Measurements from ENCODE around the gene ZNF638. TPM values are rescaled to one million over a fixed set of nuclear protein-coding genes. Genes with fewer than 3 reads are reported as not detected.

The ZNF638 gene
- total and polyA plus RNA-seq, 2 of the 4 experiments (the other 2 are of a cell fraction) = 46.4 to 129 TPM

DNA sequence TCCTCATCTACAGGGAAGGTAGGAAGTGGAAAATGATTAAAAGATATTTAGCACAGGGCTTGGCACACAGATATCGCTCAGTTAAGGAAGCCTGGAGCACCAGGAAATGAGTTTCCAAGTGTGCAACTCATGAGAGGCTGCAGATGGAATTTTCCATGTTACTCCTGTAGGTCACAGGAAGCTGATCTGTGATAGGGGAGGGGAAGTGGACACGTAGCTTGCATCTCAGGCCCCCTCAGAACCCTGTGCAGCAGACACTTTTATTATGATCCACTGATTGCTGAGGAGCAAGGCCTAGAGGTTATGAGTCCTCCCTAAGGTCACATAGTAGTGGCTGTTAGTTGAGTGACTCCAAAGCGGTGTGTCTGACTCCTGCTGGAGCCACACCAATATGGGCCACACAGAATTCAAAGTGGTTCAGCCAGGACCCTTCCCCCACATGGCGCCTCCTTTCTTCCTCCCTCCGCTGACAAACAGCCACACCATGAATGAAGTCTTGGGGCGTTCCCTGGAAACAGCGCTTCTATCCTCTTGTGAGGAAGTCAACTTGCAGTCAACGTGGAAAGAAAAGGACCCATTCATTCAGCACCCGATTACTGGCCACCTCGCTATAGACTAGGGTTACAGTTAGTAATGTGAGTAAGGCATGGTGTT is 143.3 kb downstream of the ZNF638 start:
- DNase-seq (no peak), ATAC-seq (ENCODE audit: low read depth) (no peak)
- CTCF ChIA-PET = no interaction called here

More for the DNA sequence above, 143.3 kb downstream of the ZNF638 start:
- Histone ChIP-seq H3K18ac (ENCODE audit: low read depth, low read length) (no peak overlapping the region), H2BK5ac (ENCODE audit: low read depth, low read length, poor library complexity, severe bottlenecking) (no peak overlapping the region), H4K20me1 (ENCODE audit: insufficient read depth, low read length) (no peaks in the 10 kb centered on the region), H2AK5ac (ENCODE audit: low read depth, low read length) (no peak overlapping the region), H4K5ac (ENCODE audit: low read depth, low read length) (no peak overlapping the region), H3K4me2 (ENCODE audit: low read depth, low read length) (no peak overlapping the region), H3K9me3 (ENCODE audit: control insufficient read depth, insufficient read depth, low read length) (no peaks in the 10 kb centered on the region), H3K4me1 (ENCODE audit: control insufficient read depth, insufficient read depth, low read length) (no peaks in the 10 kb centered on the region), H3K27ac (ENCODE audit: insufficient read depth, low read length) (no peak overlapping the region), H4K8ac (ENCODE audit: low read depth in 2 of 2, low read length in 2 of 2) (no peak overlapping the region), H2AFZ (replicated peaks; ENCODE audit: low read length, poor library complexity) (no peak overlapping the region), H4K91ac (ENCODE audit: insufficient read depth, low read depth, low read length) (no peak overlapping the region), H3K4ac (ENCODE audit: low read depth, low read length) (no peak overlapping the region), H3K9ac (ENCODE audit: low read depth, low read length) (no peak overlapping the region), H3K27me3 (ENCODE audit: control insufficient read depth, insufficient read depth, low read length) (peaks cover 26% of the 10 kb centered on the region), H3K56ac (ENCODE audit: extremely low read depth, insufficient read depth, low read length) (no peak overlapping the region), H2BK120ac (ENCODE audit: low read depth, low read length) (no peak overlapping the region), H3K23ac (ENCODE audit: low read depth, low read length) (no peak overlapping the region), H2AK9ac (replicated peaks; ENCODE audit: low read depth, low read length, poor library complexity) (no peak overlapping the region), H3K14ac (replicated peaks; ENCODE audit: low read depth, low read length) (no peak overlapping the region), H2BK20ac (ENCODE audit: low read depth, low read length) (no peak overlapping the region), H3K4me3 (ENCODE audit: insufficient read depth, low read depth, low read length) (no peak overlapping the region), H3K79me1 (ENCODE audit: low read depth in 1 of 2, low read length in 2 of 2) (no peaks in the 10 kb centered on the region), H3K36me3 (ENCODE audit: control insufficient read depth, insufficient read depth, low read length) (no peaks in the 10 kb centered on the region), H3K9me1 (ENCODE audit: insufficient read depth, low read length) (no peaks in the 10 kb centered on the region), H2BK15ac (ENCODE audit: low read depth, low read length) (no peak overlapping the region)
- TF ChIP-seq, protein P1, sequence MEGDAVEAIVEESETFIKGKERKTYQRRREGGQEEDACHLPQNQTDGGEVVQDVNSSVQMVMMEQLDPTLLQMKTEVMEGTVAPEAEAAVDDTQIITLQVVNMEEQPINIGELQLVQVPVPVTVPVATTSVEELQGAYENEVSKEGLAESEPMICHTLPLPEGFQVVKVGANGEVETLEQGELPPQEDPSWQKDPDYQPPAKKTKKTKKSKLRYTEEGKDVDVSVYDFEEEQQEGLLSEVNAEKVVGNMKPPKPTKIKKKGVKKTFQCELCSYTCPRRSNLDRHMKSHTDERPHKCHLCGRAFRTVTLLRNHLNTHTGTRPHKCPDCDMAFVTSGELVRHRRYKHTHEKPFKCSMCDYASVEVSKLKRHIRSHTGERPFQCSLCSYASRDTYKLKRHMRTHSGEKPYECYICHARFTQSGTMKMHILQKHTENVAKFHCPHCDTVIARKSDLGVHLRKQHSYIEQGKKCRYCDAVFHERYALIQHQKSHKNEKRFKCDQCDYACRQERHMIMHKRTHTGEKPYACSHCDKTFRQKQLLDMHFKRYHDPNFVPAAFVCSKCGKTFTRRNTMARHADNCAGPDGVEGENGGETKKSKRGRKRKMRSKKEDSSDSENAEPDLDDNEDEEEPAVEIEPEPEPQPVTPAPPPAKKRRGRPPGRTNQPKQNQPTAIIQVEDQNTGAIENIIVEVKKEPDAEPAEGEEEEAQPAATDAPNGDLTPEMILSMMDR (conservative IDR thresholded peaks at IDR 0.05; ENCODE audit: low read depth, low read length) = no peak
- no peak for TF ChIP-seq SMC3 (IDR thresholded peaks at IDR 0.05; ENCODE audit: low read depth, low read length)
- no peak for TF ChIP-seq RFX5 (IDR thresholded peaks at IDR 0.05; ENCODE audit: low read depth, low read length)
- no peak for TF ChIP-seq CHD1 (IDR thresholded peaks at IDR 0.05; ENCODE audit: low read depth, low read length)
- TF ChIP-seq, protein P2, sequence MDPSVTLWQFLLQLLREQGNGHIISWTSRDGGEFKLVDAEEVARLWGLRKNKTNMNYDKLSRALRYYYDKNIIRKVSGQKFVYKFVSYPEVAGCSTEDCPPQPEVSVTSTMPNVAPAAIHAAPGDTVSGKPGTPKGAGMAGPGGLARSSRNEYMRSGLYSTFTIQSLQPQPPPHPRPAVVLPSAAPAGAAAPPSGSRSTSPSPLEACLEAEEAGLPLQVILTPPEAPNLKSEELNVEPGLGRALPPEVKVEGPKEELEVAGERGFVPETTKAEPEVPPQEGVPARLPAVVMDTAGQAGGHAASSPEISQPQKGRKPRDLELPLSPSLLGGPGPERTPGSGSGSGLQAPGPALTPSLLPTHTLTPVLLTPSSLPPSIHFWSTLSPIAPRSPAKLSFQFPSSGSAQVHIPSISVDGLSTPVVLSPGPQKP (IDR thresholded peaks at IDR 0.05; ENCODE audit: borderline replicate concordance, low read depth, low read length) = no peak
- TF ChIP-seq MXI1 (IDR thresholded peaks at IDR 0.05; ENCODE audit: borderline replicate concordance, low read depth, low read length) = no peak
- no peak for TF ChIP-seq FOS (IDR thresholded peaks at IDR 0.05; ENCODE audit: low read depth, low read length)
- no peak for TF ChIP-seq BHLHE40 (IDR thresholded peaks at IDR 0.05; ENCODE audit: low read depth, low read length)
- no peak for TF ChIP-seq NFE2L2 (IDR thresholded peaks at IDR 0.05; ENCODE audit: low read depth, low read length)
- TF ChIP-seq MAFK (IDR thresholded peaks at IDR 0.05; ENCODE audit: low read depth, low read length) = no peak
- TF ChIP-seq, protein P3, sequence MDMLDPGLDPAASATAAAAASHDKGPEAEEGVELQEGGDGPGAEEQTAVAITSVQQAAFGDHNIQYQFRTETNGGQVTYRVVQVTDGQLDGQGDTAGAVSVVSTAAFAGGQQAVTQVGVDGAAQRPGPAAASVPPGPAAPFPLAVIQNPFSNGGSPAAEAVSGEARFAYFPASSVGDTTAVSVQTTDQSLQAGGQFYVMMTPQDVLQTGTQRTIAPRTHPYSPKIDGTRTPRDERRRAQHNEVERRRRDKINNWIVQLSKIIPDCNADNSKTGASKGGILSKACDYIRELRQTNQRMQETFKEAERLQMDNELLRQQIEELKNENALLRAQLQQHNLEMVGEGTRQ (IDR thresholded peaks at IDR 0.05; ENCODE audit: low read depth, low read length) = no peak
- no peak for TF ChIP-seq RCOR1 (IDR thresholded peaks at IDR 0.05; ENCODE audit: insufficient replicate concordance, low read length)
- dilution Hi-C loops (cut with HindIII; ENCODE audit: low sequenced_read_pairs, unreplicated experiment) = no loop called here
- 68% methylated on average over 5 of the region's 10 CpGs; no CpG with 5 or more reads in 1 of the 2 experiments for WGBS, 2 experiments (ENCODE audit: extremely low coverage in 2 of 2, insufficient read length in 1 of 2)
- POLR2A ChIA-PET (ENCODE audit: unreplicated experiment) = no interaction called here
- intact Hi-C loops (cut with micrococcal nuclease) = no loop called here
- in situ Hi-C loops (cut with MboI; ENCODE audit: low sequenced_read_pairs) = no loop called here
- no TSS peak for BruUV-seq (replicated peaks)

All from IMR-90 (cell line).